HG02973 (cell line): ENCODE measurements around the gene DEXI.
A peak's percentile ranks its signal among the peaks of the same experiment; 100 is the strongest.
"Not testable (repeated sequence)": the region's sequence is repeated elsewhere in the genome, so short reads cannot be mapped to it uniquely, and the experiment has no call there.

Experiments used
- ATAC-seq: cut with Tn5 transposase; IDR thresholded peaks from one replicate; pipeline ENCODE4 v1.9.1; 2021; ENCODE audit warnings: moderate library complexity; ENCODE audit not compliant: unreplicated experiment

Gene DEXI

DNA sequence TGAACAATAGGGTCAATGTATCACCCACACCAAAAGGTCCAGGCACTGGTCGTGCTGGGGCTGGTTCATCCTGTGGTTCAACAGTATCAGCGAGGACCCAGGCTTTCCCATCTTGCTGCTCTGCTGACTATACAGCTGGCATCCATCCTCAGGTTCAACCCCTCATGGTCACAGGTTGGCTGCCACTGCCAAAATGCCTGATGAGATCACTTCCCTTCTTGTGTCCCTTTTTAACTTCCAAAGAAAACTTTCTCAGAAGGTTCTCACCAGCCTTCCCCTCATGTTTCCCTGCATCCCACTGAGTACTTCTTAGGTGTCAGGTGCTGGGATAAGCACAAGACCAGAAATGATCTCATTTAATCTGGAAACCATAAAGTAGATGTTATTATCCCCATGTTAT lies 27.8 kb upstream of the DEXI start:
- no peak for ATAC-seq

DNA sequence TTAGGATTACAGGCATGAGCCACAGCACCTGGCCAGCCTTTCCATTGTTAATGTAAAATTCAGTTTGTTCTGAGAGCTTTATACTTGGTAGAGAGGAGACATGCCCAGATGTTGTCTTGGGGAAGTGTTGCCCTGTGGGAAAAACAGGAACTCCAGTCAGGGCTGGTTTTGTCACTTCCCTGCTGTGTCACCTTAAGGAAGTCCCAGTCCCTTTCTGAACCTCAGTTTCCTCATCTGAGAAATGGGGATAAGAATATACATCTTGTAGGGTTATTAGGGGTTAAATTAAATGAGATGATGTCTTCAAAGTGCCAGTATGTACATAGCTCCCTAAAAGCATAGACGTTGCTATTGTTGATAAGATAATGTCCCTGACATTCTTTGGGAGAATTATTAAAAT lies 27.3 kb upstream of the DEXI start:
- ATAC-seq, result no peak

DNA sequence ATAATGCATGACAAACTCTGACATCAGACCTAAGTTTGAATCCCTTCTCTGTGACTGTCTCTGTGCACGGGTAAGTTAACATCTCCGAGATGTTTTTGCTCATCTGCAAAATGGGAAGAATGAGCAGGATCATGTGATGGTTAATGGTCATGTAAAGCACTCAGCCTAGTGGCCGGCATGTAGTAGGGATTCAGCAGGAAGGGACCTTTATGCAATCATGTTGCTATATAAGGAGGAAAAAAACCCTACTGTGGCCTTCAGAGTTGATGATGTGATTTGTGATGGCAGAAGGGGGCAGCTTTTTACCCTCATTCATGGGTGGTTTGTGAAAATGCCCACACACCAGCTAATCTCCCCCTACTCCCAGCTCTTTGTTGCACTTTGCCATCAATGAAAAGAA lies 26.2 kb upstream of the DEXI start:
- ATAC-seq, result no peak

DNA sequence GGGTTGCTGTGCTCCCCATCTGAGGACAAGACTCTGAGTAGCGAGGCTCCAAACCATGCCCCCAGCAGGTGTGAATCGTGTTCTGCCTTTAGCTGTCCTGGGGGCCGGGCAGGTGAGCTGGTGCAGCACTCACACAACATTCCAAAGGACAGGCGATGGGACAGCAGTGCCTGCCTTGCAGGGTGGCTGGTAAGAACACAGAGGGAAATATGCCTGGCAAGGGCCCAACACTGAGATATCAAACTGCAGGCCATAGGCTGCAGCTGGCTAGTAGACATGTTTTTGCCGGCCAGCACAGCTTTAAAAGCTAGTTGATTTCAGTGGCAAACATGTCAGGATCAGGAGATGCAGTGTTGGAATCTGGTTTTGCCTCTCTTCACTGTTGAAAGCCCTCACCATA lies 25.7 kb upstream of the DEXI start:
- no peak for ATAC-seq

DNA sequence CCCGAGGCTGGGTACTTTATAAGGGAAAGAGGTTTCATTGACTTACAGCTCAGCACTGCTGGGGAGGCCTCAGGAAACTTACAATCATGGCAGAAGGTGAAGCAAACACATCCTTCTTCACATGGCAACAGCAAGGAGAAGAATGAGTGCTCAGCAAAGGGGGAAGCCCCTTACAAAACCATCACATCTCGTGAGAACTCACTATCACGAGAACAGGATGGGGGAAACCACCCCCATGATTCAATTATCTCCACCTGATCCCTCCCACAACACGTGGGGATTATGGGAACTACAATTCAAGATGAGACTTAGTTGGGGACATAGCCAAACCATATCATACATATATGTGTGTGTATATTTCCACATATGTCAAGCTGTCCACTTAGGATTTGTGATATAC lies 24.3 kb upstream of the DEXI start:
- ATAC-seq, result not testable (repeated sequence)

DNA sequence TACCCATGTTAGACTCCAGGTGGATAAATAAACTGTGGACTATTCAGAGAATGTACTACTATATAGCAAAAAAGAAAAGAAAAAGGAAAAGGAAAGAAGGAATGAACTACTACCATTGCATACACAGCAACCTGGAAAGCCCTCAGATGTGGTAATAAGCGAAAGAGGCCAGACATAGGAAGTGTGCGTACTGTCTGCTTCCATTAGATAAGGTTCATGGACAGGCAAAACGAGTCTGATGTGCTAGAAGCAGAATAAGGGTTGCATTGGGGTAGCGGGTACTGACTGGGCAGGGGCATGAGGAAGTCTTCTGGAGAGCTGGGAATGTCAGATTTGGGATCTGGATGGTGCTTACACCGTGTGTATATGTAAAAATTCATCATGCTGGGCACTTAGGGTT lies 23.9 kb upstream of the DEXI start:
- no peak for ATAC-seq

DNA sequence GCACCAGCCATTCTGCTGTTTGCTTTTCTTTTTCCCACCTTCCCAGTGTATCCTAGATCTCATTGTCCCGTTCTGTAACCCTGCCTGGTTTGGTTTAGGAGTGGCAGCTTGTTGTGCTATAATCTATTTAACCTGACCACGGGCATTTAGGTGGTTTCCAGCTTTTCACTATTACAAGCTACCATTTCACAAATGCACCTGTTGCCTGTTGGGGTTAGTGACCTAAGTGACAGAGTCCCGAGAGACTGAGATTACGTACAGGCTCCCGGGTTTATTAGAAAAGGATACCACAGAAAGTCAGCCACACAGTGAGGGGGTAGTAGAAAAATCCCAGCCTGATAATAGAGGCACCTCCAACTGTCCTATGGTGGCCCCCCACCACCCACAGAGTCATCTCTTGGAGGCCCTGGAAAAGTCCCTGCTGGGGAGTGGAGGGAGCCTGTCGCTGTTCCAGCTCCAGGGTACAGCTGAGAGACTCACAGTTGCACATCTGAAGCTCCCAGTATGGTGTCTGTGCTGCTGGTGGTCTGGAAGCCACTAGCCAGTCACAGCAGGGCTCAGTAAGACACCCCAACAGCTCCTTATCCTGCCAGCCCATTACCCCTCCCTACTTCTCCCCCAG lies 23.3 kb upstream of the DEXI start:
- ATAC-seq, result peak; percentile 63

DNA sequence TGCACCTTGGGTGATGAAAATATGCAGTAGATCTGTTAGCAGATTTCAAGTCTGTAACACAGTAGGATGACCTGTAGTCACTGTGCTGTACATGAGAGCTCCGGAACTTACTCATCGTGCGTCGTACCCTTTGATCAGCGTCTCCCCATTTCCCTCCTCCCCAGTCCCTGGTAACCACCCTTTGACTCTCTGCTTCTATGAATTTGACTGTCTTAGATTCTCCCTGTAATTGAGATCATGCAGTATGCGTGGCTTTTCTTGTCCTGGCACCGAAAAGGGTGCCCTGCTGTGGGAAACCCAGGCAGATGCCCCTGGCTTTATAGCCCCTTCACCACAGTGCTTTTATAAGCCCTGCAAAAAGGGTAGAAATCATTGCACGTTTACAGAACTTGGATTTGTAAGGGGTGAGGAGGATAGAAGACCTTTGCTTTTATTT lies 22.6 kb upstream of the DEXI start:
- peak; percentile 42 for ATAC-seq

DNA sequence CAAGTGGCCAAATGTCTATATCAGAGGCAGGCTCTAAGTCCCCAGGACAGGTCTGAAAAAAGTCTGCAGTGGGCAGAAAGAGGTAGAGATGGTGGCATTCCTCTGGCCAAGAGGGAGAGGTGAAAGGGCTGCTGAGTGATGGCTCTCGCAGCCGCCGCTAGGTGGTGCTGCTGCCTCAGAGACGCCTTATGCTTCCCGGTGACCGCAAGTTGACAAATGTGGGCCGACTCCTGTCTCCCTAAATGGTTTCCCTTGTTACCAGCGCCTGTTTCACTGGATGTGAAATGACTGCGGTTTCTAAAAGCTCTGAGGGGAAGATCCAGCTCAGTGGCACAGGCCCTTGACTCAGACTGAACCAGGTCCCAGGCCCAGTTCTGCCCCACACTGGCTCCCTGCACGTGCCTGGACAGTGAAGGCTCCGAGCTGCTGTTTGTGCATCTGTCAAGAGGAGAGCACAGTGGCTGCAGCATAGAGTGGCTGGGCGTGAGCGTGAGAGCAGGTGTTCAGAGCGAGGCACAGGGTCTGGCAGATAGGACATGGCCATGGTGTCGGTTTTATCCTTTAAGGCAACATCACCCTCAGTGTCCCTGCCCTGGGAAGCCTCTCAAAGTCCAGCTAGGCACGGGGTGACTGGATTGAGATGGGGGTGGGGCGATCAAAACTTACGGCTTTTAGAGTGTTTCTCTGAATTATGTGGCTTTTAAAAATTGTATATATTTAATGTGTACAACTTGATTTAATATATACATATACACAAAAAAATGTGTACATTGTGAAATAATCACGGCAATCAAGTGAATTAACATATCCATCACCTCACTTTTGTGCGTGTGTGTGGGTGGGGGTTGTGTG lies 22.0 kb upstream of the DEXI start:
- no peak for ATAC-seq

DNA sequence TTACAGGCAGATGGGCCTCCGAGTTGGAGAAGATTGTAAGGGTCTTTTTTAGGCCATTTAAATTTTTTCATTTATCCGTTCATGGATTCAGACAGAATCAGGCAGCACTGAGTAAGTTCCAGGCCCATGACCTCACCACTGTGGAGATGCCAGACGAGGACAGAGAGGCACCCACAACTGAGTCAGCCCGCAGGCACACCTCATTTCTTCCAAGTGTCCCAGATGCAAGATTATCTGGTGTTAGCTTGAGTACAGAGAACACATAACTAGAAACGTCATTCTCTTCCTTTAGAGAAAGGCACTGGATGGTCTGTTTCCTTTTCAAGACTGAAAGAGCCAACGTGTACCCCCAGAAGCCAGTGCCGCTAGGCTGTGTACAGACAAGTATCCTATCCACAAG lies 19.0 kb upstream of the DEXI start:
- ATAC-seq, result no peak

DNA sequence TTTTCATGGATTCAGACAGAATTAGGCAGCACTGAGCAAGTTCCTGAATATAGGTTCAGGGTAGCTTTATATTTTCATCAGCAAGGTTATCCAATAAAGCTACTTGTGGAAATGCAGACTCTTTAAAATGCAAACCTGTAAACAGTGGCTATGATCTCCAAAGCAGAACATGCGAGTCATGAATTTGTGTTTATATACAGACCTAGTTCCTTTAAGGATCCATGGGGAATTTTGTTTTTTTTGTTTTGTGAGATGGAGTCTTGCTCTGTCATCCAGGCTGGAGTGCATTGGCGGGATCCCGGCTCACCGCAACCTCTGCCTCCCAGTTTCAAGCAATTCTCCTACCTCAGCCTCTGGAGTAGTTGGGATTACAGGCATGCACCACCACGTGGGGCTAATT lies 16.9 kb upstream of the DEXI start:
- no peak for ATAC-seq

DNA sequence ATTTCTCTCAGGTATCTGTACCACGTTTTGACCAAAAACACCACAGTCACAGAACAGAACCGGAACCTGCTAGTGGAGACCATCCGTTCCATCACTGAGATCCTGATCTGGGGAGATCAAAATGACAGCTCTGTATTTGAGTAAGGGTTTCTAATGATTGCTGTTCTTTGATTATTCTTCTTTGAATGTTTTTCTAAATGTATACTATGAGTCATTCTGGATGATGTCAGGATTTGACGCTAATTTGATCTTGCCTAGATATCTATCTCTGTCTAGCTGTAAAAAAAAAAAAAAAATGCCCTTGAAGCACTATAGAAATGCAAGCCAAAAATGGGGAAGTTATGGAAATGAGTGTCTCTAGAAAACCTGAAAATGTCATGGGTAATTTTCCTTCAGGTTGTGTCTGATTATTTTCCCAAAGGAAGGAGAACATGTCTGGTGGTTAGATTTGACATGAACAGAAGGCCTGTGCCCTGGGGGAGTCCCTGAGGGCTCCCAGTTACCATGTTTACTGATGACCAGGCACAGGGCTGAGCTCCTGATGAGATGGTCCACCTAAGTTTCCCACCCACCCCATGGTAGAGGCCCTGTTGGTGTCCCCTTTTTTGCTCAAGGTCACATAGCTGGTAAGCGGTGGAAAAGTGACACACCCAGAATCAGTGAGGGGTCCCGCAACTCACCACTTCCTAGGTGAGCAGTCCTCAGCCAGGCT lies 15.7 kb upstream of the DEXI start:
- no peak for ATAC-seq

DNA sequence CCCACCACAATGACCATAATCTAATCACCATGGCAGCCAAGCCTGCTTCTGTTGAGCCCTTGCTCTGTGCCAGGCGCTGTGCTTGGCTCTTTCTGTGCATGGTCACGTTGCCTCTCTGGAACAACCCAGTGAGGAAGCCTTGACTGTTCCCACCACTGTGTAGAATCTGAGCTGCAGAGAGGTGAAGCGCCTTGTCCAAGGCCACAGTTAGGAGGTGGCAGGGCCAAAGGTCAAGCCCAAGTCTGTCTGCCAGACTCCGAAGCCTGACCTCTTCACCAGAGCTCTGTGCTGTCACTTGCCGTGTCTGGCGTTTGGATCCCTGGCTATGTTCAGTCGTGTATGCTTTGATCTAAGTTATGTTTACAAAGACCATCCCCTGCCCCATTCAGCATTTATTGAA lies 12.6 kb upstream of the DEXI start:
- ATAC-seq, result no peak

DNA sequence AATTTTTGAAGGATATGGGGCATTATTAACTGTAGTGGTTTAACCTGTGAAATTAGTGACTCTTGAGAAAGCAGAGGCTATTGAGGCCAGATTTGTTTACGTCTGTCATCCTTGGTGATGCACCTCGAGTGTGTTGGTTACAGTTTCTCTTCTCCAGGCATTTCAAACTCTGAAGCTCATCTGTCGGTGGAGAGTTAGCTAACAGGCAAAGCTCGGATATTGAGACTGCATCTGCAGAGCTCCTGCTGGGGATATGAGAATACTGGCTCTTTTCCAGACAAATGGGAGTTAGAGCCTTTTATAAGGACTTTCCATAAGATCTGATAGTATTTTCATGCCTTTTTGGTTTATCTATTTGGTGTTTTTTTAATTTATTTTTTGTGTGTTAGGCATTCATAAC lies 8.8 kb upstream of the DEXI start:
- ATAC-seq, result no peak

DNA sequence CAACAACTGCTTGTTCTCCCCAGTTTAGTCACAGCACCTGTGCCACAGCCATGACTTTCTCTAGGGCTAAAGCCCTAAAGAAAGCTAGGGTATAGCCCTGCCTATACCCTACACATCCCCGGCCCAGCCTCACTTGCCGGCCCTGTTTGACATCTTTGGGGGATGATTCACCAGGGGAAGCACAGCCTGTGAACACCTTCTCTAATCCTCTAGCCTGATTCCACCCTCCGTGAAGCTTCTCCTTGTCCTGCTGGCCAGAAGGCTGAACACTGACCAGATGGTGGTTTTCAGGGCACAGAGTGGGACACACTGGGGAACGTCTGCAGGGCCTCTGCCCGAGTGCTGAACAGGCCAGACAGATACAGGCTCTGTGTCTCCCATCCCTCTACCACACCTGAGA lies 8.1 kb upstream of the DEXI start:
- no peak for ATAC-seq

DNA sequence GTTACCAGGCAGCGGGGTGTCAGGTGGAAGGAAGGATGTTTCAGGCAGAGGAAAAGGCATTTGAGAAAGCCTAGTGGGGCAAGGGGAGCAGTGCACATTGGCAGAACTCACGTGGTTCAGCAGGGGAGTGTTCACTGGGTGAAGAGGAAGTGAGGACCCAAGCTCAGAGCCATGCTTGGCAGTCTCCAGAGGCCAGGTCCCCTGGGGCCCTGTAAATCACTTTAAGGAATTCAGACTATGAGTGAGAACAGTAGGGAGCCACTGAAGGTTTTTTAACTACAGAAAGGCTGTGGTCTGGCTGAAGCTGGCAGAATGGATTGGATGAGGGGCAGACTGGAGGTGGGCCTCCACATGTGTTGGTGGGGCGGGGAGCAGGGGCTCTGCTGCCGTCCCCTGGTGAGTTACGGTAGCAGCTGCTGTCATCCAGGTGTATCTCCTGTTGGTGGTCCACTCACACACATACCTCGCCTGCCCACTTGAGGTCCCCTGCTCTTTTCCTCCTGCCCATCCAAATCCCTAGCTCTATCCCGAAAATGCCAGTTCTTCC lies 7.2 kb upstream of the DEXI start:
- peak; percentile 58 for ATAC-seq

DNA sequence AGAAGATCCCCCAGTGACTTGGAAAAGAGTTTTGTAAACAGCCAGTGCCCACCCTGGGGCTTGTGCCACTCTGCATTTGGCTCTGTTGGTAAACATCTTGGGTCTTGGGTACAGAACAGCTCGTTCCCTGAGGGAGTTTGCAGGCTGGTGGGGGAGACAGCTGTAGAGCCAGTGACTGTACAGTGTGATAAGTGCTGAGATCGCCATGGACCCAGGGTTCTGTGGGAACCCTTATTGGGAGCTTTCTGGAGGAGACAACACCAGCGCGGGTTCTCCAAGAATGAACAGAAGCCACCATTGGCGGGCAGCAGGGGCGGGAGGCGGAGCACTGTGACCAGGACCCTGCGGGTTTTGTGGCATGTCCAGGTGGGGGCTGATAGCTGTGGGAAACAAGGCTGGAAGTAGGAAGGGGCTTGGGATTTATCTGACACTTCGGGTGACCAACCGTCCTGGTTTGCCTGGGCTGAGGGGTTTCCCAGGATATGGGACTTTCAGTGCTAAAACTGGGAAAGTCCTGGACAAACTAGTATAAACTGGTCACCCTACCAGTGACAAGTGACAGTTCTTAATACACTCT lies 5.0 kb upstream of the DEXI start:
- no peak for ATAC-seq

DNA sequence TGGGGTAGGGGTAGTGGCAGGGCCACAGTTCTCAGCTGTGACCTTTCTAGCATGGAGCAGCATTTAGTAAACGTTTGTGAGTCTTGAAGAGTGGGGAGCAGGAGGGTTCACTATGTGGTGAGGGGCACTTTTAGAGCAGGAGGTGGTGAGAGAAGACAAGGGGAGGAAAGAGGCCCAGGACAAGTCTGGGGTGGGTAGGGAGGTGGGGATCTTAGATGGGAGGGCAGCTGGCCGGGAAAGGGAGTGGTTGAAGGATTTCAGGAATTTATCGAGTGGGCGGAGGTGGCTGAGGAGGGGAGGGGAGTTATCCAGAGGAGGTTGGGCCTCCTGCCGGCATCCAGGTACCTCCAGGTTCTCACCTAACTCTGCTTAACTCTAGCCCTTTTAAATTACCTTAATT lies 4.0 kb upstream of the DEXI start:
- ATAC-seq, result no peak

DNA sequence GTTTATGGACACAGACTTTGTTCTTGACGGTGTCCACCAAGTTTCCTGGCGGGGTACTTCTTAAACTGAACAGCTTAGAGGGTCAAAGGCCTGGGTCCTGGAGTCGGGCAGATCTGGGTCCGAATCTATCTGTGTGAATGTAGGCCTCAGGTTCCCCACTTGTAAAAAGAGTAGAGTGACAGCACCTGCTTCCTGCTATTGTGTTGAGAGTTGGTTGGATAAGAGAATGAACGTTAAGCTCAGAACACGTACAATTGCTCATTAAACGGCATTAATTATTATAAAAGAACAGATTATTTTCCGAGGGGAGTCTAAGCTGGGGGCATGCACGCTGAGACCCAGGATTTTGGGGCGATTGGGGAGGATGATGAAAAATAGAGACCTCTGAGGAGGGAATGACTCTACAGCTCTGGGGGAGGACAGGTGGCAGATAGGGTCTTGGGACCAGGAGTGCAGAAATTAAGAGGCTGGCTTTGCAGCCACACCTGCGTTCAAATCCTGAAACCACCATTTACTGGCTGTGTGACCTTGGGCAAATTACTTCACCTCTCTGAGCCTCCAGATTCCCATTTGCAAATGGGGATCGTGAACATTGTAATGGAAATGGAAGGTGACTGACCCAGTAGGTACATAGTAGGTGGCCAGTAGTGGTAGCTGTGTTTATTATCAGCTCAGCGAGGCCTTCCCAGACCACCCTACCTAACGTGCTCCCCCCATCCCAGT lies 3.0 kb upstream of the DEXI start:
- ATAC-seq, result no peak

DNA sequence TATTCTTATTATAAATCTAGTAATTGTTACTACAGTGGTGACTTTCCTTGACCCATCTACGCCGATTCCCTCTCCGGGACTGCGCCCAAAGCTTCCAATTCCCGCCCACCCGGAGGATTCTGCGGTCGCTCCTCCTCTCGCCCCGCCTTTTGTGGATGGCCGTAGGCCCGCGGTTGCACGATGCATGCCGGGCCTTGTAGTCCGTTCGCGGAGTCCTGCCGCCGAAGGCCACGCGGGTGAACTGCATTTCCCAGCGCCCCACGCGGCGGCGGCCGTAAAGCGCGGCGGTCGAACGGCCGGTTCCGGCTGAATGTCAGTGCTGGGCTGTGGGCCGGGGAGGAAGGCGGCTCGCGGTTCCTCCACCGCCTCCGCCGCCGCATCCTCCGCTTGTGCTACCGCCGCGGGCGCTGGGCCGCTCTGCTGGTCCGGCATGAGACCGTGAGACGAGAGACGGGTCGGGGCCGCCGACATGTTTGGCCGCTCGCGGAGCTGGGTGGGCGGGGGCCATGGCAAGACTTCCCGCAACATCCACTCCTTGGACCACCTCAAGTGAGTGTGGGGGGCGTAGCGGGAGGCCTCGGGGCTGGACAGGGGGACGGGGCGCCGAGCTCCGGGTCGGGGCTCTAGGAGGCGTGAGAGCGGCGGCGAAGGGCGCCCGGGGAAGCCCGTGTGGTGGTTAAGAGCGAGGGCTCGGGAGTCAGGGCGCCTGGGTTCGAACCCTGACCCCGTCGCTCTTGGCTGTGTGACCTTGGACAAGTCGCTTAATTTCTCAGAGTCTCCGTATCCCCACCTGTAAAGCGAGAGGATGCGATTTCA lies 2.2 kb upstream of the DEXI start, which contains the start of gene CLEC16A:
CLEC16A (plus strand) TSS at position 316 of the 816 bp plus-strand sequence; CDS start at position 470, 154 bp downstream.
- ATAC-seq, result peak; percentile 56
